Osteoblast (primary cell): ENCODE measurements around the gene TMEM14B. TPM values are rescaled to one million over a fixed set of nuclear protein-coding genes. Genes with fewer than 3 reads are reported as not detected.

ENCODE experiments used
- DNase-seq: peaks from one replicate; pipeline ENCODE4 v3.0.0; 2011; ENCODE audit warnings: low spot score, mixed read lengths; ENCODE audit not compliant: insufficient read length; ENCODE audit errors: missing footprints
- H2AFZ ChIP-seq: 2 replicates; pipeline ENCODE4 v1.6.0; 2011; ENCODE audit warnings: mild to moderate bottlenecking, low read length
- H3K27ac ChIP-seq: 2 replicates; pipeline ENCODE4 v1.5.1; 2011; ENCODE audit warnings: mild to moderate bottlenecking, low read depth, low read length, moderate library complexity
- H3K27me3 ChIP-seq: 2 replicates; pipeline ENCODE4 v1.6.0; 2012; ENCODE audit warnings: mild to moderate bottlenecking, control low read depth, inconsistent platforms, low read length, moderate library complexity; ENCODE audit not compliant: insufficient read depth
- H3K36me3 ChIP-seq: 2 replicates; pipeline ENCODE4 v1.5.1; 2011; ENCODE audit warnings: mild to moderate bottlenecking, low read length, control low read depth, moderate library complexity; ENCODE audit not compliant: insufficient read depth
- H3K4me1 ChIP-seq: 2 replicates; pipeline ENCODE4 v1.5.1; 2011; ENCODE audit warnings: mild to moderate bottlenecking, low read length, control low read depth, moderate library complexity; ENCODE audit not compliant: insufficient read depth
- H3K4me2 ChIP-seq: 2 replicates; pipeline ENCODE4 v1.6.0; 2011; ENCODE audit warnings: mild to moderate bottlenecking, low read length; ENCODE audit not compliant: insufficient read depth
- H3K4me3 ChIP-seq: fragments of 200-600 bp; sonication (generic); 3 replicates; pipeline ENCODE4 v1.5.1; 2012; ENCODE audit warnings: mild to moderate bottlenecking, low read length, inconsistent platforms; ENCODE audit not compliant: insufficient read depth
- H3K79me2 ChIP-seq: 2 replicates; pipeline ENCODE4 v1.6.0; 2012; ENCODE audit warnings: mild to moderate bottlenecking, low read length, control low read depth, inconsistent platforms; ENCODE audit not compliant: insufficient read depth
- H3K9me3 ChIP-seq: 2 replicates; pipeline ENCODE4 v1.5.1; 2011; ENCODE audit warnings: low read depth, low read length, control low read depth
- H4K20me1 ChIP-seq: 2 replicates; pipeline ENCODE4 v1.6.0; 2012; ENCODE audit warnings: mild to moderate bottlenecking, low read length, control low read depth; ENCODE audit not compliant: insufficient read depth
- total RNA-seq: library from RNA; depleted of rRNA; stranded (reverse); fragments of >200 nt; gene quantifications from 2 replicates; pipeline ENCODE4 v1.2.3, GENCODE V29; 2012
- TF ChIP-seq, protein P1 (sequence below): IDR thresholded peaks from 2 replicates; pipeline ENCODE4 v1.5.1; 2011; ENCODE audit warnings: mild to moderate bottlenecking, low read depth, low read length, moderate library complexity; ENCODE audit errors: extremely low read depth

Gene TMEM14B
- total RNA-seq, 1 donor = 64.1 TPM

DNA sequence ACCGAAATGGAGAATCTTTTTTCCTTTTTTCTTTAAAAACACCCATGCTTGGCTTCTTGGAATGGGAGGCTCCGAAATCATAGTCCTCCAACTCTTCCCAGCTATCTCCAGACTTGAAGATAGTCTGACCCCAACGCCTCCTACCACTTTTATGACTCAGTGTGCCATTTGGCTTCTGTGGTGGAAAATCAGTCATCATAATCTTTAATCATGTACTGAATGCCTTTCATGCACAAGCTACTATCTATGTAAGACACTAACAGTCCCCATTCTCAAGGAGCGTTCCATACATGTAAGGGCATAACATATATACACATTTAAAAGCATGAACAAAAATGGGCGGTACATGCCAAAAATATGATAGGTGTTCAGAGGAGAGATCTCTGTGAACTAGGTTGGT is 44.1 kb downstream of the TMEM14B start:
- H4K20me1 ChIP-seq = no peaks in the 10 kb centered on the region
- H3K4me2 ChIP-seq = no peak overlapping the region
- no peak overlapping the region for H2AFZ ChIP-seq
- H3K4me1 ChIP-seq = no peaks in the 10 kb centered on the region
- H3K79me2 ChIP-seq = no peaks in the 10 kb centered on the region
- no peak for DNase-seq
- TF ChIP-seq, protein P1, sequence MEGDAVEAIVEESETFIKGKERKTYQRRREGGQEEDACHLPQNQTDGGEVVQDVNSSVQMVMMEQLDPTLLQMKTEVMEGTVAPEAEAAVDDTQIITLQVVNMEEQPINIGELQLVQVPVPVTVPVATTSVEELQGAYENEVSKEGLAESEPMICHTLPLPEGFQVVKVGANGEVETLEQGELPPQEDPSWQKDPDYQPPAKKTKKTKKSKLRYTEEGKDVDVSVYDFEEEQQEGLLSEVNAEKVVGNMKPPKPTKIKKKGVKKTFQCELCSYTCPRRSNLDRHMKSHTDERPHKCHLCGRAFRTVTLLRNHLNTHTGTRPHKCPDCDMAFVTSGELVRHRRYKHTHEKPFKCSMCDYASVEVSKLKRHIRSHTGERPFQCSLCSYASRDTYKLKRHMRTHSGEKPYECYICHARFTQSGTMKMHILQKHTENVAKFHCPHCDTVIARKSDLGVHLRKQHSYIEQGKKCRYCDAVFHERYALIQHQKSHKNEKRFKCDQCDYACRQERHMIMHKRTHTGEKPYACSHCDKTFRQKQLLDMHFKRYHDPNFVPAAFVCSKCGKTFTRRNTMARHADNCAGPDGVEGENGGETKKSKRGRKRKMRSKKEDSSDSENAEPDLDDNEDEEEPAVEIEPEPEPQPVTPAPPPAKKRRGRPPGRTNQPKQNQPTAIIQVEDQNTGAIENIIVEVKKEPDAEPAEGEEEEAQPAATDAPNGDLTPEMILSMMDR = no peak
- no peaks in the 10 kb centered on the region for H3K36me3 ChIP-seq
- no peaks in the 10 kb centered on the region for H3K9me3 ChIP-seq
- H3K27me3 ChIP-seq = no peaks in the 10 kb centered on the region
- no peak overlapping the region for H3K27ac ChIP-seq
- no peak overlapping the region for H3K4me3 ChIP-seq

DNA sequence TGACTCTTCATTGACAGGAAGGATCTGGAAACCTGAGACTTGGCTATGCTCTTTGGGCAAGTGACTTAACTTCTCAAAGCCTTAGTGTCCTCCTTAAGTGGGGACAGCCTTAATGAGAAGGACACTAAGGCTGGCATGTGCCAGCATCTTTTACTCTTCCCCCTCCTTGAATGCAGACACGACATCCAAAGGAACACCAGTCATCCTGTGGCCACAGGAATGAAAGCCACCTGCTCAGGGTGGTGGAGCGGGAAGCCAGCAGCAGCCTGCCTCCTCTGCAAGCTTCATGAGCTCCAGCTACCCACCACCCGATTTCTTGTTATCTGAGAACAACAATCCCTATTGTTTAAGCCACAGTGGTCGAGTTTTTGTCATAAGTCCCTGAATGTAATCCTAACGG is 44.5 kb downstream of the TMEM14B start:
- Histone ChIP-seq H3K4me2 (no peak overlapping the region), H3K9me3 (no peaks in the 10 kb centered on the region), H3K79me2 (no peaks in the 10 kb centered on the region), H3K4me1 (no peaks in the 10 kb centered on the region), H3K4me3 (no peak overlapping the region), H2AFZ (no peak overlapping the region), H4K20me1 (no peaks in the 10 kb centered on the region), H3K27me3 (no peaks in the 10 kb centered on the region), H3K36me3 (no peaks in the 10 kb centered on the region), H3K27ac (no peak overlapping the region)
- TF ChIP-seq, protein P1 = no peak
- DNase-seq = no peak

- Histone ChIP-seq H3K36me3 (no peaks in the 10 kb centered on the region), H3K9me3 (no peaks in the 10 kb centered on the region), H4K20me1 (no peaks in the 10 kb centered on the region), H3K4me2 (no peak overlapping the region), H3K27me3 (no peaks in the 10 kb centered on the region), H3K4me1 (no peaks in the 10 kb centered on the region), H3K4me3 (no peak overlapping the region), H2AFZ (no peak overlapping the region), H3K27ac (no peak overlapping the region), H3K79me2 (no peaks in the 10 kb centered on the region)
- TF ChIP-seq, protein P1 = no peak
- DNase-seq = no peak
Measured at GRCh38 chr6:10793035-10793434, 45.4 kb downstream of the TMEM14B start.

DNA sequence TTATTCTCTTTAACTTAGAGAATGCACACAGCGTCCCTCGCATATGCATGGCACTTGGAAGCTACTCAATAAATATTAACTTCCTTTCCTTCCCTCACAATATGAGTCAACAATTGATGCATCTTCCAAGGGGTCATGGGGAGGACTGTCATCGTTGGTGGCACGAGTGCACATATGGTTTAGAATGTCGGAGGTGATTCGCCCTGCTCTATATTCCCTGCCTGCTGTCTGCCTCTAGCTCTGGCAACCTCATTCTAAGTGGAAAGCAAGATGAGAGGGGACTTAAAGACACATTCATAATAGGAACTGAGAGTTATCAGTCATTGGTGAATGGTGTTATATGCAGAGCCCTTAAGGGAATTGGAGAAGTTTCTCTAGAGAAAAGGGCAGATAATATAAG is 46.1 kb downstream of the TMEM14B start:
- no peak overlapping the region for H2AFZ ChIP-seq

More for the DNA sequence above, 46.1 kb downstream of the TMEM14B start:
- no peak for DNase-seq
- Histone ChIP-seq H3K4me2 (no peak overlapping the region), H3K27me3 (no peaks in the 10 kb centered on the region), H3K79me2 (no peaks in the 10 kb centered on the region), H3K4me3 (no peak overlapping the region), H3K9me3 (no peaks in the 10 kb centered on the region), H3K36me3 (no peaks in the 10 kb centered on the region), H3K27ac (no peak overlapping the region), H4K20me1 (no peaks in the 10 kb centered on the region), H3K4me1 (no peaks in the 10 kb centered on the region)
- TF ChIP-seq, protein P1 = no peak
